Measurements from ENCODE around the gene PIEZO1. TPM values are rescaled to one million over a fixed set of nuclear protein-coding genes. Genes with fewer than 3 reads are reported as not detected.

The PIEZO1 gene
- total and polyA plus RNA-seq, 9 of the 15 experiments (the other 6 are each of a cell fraction or from before 2014, with no cell fraction given), result 3.6 to 432 (median 131) TPM

GRCh38 chr16:88743693-88744576 lies 41.1 kb downstream of the PIEZO1 start (continued):
- TF ChIP-seq RAD21 (CRISPR knock-in tag; conservative IDR thresholded peaks at IDR 0.05 in 1 of 2, IDR thresholded peaks at IDR 0.05 in 1 of 2) (peak; percentile 62 to 81), STAT6 (CRISPR knock-in tag; IDR thresholded peaks at IDR 0.05) (peak; percentile 57; the same call in 1 of the 2 replicates), CTBP1 (IDR thresholded peaks at IDR 0.05; ENCODE audit: borderline replicate concordance) (peak; percentile 62; the same call in 1 of the 2 replicates), ATF1 (CRISPR knock-in tag; IDR thresholded peaks at IDR 0.05) (no peak), ATF1 (tag; IDR thresholded peaks at IDR 0.05) (0 out of 2 replicates have a peak, but pooled peaks have one; percentile 15), SIN3A (IDR thresholded peaks at IDR 0.05; ENCODE audit: borderline replicate concordance in 2 of 2, control insufficient read depth in 1 of 2, low read depth in 2 of 2, low read length in 2 of 2) (no peak), BACH1 (tag; IDR thresholded peaks at IDR 0.05) (no peak), ZKSCAN3 (CRISPR knock-in tag; IDR thresholded peaks at IDR 0.05) (no peak), ZBTB11 (CRISPR knock-in tag; IDR thresholded peaks at IDR 0.05) (no peak), CTCFL (IDR thresholded peaks at IDR 0.05; ENCODE audit: borderline replicate concordance, insufficient read depth, low read depth, low read length, poor library complexity, severe bottlenecking) (peak; percentile 49), DEAF1 (CRISPR knock-in tag; IDR thresholded peaks at IDR 0.05) (0 out of 2 replicates have a peak, but pooled peaks have one; percentile 23), CTCF (IDR thresholded peaks at IDR 0.05 in 2 of 3, conservative IDR thresholded peaks at IDR 0.05 in 1 of 3; ENCODE audit: insufficient read depth in 2 of 3, low read depth in 1 of 3, low read length in 3 of 3) (peak; percentile 87 to 94 (median 87))
